HG03196 (cell line): Measurements from ENCODE around the gene MATK.
"Not testable (repeated sequence)": the region's sequence is repeated elsewhere in the genome, so short reads cannot be mapped to it uniquely, and the experiment has no call there.

Source experiments
- ATAC-seq: cut with Tn5 transposase; IDR thresholded peaks from one replicate; pipeline ENCODE4 v1.9.1; 2021; ENCODE audit not compliant: unreplicated experiment

MATK gene

DNA sequence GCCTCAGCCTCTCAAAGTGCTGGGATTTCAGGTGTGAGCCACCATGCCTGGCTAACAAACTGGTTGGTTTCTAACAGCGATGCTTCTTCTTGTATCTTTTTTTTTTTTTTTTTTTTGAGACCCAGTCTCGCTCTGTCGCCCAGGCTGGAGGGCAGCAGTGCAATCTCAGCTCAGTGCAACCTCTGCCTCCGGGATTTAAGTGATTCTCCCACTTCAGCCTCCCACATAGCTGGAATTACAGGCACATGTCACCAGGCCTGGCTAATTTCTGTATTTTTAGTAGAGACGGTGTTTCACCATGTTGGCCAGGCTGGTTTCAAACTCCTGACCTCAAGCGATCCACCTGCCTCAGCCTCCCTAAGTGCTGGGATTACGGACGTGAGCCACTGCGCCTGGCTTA is 30.0 kb upstream of the MATK start:
- ATAC-seq: not testable (repeated sequence)

DNA sequence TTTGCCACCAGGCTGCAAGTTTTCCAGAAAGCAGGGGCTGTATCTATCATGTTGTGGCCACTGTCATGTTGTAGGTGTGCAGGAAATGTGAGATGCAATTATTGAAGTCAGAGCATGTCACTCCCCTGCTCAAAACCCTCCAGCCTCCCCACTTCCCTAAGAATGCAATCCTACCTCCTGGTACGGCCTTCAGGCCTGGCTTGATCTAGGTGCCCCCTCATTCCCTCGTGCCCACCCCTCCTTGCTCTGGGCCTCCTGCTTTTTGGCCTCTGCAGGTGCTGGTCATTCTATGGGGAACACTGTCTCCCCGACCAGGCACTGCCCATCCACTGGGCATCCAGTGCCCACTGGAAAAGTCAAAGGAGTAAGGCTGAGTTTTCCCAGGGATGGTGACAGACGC is 28.5 kb upstream of the MATK start:
- no peak for ATAC-seq

DNA sequence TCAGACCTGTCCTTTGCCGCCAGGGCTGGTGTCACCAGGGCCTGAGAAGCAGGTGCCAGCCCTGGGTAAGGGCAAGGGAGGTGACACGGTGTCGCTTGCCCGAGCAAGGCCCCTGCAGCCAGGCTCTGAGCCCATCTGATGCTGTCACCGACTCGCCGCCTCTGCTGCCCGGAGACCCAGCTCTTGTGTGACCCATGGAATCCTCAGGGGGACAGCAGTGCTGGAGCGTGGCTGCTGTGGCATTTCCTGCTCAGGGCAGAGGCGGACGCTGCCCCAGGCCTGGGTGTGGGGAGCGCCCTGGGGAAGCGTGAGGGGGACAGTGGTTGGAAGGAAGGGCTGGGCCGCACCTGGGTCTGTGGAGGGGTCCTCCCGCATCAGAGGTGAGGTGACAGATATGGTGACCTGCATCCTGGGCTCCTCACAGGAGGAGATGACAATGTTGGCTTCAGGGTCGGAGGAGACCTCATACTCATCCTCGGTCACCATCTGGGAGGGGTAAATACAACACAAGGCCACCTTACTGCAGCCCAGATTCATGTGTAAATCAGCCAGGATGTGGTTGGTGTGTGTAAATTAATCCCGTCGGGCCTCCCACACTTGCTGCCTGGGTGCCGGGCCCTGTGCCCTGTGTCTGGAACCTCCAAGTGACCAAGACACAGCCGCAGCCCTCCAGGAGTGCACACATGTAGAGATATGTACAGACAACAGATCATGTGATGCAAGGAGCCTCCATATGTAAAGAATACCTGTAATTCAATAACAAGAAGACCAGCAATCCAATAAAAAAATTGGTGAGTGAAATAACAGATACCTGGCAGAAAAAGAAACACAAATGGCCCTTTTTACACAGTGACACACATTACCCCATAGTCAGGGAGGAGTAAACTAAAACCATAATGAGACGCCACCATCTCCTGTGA is 27.6 kb upstream of the MATK start:
- no peak for ATAC-seq

DNA sequence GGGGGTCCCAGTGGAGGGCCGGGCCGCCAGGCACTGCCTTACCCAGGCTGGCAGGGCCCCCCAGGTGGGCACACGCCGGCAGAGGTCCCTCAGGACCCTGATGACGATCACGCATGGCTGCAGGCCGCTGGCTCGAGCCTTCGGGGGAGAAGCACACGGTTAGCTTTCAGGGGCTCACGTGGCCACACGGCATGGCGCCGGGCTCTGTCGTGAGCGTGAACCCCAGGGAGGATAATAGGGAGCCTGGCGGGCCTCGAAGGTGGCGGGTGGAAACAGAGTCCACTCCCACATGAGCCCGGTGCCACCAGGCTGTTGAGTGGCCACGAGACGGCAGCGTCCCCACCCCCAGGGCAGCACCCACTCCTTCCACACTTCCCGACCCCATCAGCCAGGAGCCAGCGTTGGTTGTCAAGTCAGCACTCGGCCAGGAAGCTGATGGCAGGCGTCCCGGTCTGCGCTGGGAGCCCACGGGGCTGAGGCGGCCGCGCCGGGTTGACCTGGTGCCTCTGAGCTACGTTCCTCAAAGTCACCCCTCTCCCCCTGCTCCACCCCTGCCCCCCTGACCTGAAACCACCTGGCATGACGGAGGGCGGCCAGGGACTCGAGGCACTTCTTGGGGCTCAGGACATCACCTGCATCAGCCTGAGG is 24.7 kb upstream of the MATK start:
- no peak for ATAC-seq

DNA sequence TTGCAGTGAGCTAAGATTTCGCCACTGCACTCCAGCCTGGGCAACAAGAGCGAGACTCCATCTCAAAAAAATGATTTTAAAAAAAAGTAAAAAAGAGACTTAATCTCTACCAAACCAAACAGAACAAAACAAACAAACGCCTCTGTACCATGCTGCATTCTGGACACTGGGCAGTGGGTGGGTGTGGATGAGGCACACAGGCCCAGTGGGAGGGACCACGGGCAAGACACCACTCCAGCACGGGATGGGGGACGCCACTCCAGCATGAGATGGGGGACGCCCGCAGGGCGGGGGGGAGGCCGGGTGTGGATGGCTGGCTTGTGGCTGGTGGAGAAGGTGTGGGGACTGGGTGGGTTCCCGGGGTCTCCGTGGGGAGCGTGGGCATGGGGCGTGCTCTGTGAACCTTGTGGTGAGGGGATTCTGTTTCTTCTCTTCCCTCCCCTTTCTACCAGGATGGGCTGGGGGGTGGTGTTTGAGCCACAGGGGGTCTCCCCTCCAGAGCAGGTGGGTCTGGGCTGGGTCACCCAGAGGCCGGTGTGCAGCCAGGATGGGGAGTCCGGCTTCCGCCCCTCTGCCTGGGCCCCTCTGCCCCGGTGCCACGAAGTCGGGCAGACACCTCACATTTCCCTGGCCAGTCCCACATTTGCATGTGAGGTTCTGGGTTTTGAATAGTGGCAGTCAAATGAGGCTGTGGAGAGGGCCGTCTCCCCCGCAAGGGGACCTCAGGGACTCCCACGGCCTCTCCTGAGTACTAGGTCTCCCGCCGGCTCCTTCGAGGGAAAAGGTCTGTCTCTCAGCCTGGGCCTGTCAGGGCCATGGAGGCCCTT is 23.9 kb upstream of the MATK start:
- ATAC-seq: no peak

DNA sequence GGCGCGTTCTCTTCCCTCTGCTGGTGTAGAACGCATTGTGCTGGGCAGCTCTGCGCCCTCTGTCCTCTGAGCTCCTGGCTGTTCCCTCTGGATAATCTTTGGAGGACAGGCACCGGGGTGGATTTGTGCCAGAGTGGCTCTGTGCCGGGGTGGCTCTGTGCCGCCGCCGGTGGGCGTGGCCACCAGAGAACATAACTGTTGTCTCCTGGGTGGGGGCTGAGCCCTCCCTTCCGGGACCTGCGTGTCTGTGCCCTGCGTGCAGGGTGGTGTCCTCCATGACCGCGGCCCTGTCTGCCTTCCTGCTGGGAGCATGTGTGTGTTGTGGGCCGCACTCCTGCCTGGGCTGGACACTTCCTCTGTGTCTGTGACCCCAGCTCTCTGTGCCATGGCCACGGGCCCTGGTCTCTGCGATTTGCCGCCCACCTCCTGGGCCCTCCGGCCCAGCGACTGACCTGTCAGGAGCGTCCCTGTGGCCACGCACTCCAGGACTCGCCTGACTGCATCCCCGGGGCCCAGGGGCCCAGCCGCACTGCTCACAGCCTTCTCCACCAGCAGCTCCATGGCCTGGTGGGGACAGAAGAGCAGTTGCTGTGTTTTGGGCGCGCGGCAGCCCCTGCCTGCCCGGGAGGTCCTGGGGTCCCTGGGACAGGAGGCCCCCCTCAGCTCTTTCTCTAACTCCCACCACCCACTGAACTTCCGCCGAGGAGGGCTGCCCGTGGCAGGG is 22.4 kb upstream of the MATK start:
- ATAC-seq: no peak

DNA sequence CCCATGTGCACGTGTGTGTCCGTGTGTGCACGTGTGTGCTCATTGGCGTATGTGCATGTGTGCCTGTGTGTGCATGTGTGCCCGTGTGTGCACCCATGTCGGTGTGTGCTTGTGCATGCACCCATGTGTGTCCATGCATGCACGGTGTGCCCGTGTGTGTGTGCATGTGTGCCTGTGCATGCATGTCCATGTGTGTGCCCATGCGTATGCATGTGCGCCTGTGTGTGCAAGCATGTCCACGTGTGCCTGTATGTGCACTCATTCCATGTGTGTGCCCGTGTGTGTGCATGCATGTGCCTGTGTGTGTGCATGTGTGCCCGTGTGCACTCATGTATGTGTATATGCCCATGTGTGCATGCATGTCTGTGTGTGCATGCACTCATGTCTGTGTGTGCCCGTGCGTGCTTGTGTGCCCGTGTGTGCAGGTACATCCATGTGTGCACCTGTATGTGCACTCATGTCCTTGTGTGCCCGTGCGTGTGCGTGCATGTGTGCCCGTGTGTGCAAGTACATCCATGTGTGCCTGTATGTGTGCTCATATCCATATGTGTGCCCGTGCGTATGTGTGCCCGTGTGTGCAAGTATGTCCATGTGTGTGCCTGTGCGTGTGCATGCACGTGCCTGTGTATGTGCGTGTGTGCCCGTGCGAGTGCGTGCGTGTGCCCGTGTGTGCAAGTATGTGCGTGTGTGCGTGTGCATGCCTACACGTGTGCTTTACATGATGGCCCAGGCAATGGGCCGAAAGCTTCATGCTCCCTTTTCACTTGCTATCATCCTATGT is 21.6 kb upstream of the MATK start:
- no peak for ATAC-seq

DNA sequence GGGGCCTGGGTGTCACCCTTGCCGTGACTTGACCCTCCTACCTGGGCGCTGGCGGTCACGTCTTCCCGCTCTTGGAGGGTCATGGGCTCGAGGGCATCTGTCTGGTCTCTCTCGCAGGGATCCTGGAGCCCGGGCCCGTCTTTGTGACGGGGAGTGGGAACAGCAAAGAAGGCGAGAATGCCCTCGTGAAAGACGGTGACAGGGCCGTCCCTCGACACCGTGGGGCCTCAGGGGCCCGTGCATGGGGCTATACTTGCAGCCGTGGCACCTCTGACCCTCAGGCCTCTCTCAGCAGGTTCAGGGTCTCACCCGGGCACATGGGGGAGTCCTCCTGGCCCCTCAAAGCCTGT is 20.9 kb upstream of the MATK start:
- no peak for ATAC-seq

DNA sequence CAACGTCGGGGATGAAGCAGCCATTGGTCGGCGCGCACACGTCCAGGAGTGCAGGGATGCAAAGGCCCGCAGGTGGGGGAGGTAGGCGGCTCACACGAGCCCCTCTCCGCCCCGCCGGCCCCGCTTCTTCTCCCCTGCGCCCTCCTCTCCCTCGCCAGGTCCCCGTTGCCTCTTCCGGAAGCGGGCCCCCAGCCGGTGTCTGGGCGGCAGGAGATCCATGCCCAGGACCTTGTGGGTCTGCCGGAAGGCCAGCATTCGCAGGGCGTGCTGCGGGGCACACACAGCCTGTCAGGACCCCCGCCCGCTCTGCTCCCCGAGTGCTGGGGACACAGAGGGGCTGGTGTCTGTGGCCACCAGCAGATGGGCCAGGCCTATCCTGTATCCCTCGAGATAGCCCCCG is 19.7 kb upstream of the MATK start:
- no peak for ATAC-seq

DNA sequence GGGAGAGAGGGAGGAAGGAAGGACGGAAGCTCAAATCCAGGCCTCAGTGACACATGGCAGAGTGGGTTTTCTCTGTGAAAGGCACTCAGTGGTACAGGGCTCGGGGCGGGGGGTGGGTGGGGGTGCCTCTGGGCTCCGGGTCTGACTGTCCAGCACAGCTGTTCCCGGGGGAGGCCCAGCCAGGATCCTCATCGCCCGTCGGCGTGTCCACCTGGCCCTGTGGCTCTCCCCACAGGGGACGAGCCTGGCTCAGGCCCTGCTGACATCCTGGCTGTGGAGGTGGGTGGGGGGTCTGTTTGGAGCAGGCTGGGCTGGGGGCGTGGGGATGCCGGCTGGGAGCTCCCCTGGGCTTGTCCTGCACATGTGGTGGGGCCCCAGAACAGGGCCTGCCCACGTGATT is 18.2 kb upstream of the MATK start:
- no peak for ATAC-seq

DNA sequence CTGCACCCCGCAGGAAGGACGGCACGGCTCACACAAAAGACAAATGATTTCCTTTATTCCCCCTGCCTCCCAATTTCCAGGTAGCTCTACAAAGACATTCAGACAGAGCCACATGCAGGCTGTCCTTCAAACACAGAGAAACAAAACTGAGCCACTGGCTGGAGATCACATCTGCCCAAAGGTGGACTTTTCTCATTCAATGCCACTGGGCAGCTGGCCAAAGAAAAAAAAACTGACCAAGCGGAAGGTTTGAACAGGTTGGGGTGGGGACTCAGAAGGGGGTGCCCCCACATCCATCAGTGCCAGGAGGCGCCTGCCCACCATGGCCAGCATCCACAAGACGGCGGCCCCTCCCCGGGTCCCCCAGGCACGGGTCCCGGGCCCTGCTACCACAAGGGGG is 17.8 kb upstream of the MATK start:
- no peak for ATAC-seq

DNA sequence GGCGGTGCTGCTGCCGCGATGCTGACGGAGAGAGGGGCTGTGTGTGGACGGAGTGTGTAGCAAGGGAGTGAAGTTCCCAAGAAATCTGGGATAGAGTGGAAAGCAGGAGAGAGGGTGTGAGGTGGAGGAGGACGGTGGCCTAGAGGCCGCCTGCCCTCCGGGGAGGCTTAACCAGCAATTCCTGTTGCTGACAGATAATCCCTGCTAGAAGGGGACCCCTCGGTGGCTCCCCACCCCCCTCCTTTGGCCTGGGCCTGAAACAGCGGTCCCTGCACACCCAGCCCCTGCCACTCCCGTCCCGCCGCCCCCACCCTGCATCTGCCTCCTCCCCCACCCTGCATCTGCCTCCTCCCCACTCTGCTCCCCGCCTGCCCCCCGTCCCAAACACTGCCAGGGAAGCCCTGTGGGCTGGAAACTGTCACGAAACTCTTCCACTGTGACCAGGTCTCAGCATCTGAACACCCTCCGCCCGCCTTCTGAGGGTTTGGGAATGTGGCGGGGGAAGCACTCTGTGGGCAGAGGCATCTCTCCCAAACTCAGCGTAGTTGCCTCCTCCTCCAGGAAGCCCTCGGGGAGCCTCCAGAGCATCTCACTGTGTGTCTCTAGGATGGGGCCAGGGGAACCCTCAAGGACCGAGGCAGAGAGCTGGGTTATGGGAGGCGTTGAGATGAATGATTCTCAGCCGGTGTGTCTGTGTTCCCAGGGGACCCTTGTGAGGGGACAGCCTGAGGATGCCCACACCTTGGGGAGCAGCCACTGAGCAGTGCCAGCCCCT is 17.1 kb upstream of the MATK start:
- no peak for ATAC-seq

DNA sequence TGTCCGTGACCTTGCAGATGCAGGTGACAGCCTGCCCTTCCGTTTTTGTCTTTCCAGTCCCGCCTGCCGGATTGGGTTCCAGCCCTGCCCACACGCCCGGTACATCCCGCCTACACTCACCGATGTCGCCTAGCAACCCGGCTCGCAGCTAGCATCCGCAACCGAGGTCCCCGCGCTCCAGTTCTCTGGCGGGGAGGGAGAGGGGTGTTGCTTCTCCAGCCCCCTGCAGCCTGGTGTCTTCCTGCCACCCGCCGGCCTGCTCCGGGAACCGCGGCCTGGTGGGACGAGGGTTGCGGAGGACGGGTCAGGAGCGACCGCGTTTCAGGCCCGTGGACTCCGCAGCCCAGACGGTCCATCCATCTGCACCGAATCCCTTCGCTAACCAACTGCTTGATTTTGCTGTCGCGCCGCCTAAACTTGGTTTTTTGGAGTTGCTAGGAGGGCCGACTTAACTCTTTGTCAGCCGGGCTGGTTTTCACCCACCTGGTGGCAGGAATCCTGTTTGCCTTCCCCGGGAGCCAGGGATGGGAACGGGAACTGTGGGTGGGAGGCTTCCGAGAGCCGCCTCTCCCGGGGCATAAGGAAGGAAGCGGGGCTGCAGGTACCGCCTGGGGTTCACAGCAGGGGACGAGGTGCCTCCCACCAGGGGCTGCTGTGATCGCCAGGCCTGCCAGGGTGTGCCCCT is 15.4 kb upstream of the MATK start:
- ATAC-seq: no peak

DNA sequence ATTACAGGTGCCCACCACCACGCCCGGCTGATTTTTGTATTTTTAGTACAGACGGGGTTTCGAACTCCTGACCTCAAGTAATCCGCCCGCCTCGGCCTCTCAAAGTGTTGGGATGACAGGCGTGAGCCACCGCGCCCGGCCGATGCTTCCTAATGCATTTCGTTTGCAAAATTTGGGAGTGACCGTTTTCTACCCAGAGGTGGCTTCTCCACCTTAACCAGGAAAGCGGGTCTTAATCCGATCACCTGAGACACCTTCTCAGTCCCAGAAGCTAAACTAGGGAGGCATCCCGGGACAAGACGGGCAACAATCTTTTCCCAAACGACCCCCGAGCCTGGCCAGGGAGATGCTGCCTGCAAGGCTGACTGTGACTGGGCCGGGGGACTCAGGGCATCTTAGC is 14.8 kb upstream of the MATK start:
- no peak for ATAC-seq

DNA sequence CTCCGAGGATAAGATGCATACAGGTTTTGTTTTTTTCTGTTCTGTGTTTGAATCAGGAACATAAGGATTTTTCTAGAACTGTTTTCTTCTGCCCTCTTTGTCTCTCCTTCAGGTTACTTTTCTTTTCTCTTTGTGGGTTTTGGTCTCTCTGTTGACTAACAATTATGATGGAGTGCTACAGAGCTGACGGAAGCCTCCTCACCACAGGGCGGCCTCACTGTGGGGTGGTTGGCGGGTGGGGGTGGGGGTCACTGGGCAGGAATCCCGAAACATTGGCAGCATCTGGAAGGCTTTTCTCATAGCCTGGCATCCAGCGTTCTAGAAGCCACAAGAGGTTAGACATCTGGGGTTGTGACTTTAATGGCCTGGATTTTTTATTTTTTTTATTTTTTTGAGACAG is 12.0 kb upstream of the MATK start:
- no peak for ATAC-seq

DNA sequence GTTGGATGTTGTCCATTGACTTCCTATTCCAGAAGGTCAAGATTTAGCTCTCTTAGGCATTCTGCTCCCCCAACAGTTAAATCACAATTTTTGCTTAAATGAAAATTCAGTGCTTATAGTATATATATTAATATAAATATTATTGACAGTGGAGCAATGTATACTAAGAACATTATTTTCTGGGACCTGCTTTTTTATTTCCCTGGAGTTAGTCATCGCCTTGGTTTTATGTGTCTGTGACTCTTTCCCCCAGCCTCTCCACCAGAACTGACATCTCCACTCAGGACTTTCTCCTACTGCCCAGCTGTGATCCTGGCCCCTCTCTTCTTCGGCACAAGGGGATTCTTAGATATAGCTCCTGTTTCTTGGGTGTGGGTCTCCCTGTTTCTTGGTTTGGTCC is 10.2 kb upstream of the MATK start:
- no peak for ATAC-seq

DNA sequence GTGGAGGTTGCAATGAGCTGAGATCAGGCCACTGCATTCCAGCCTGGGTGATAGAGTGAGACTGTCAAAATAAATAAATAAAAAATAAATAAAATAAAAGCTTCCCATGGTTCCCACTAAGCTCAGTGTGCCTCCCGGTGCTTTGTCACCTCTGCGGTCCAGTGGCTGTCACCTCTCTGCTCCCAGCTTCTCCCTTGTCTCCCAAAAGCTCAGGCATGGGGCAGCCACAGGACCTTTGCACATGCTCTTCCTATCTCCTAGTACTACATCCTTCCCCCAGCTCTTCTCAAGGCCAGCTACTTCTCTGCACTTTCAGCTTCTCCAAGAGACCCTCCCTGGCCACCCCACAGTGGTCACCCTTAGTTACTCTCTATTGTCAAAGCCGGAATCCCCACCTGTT is 7.6 kb upstream of the MATK start:
- ATAC-seq: no peak

DNA sequence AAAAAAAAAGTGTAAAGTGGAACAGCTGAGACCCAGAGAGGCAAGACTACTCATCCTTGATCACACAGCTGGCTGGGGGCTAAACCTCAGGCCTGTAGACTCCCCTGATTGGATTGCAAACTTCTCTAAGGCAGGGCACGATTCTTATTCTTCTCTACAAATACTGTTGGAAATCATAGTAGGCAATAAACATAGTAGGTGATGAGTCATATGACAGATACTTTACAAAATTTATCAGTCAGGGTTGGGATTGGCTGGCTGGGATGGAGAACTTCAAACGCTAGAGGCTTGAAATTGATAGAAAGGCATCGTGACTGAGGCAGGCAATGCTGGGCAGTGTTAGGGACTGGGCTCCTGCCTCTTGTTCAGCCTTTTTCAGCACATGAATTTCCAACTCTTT is 5.9 kb upstream of the MATK start:
- ATAC-seq: no peak

DNA sequence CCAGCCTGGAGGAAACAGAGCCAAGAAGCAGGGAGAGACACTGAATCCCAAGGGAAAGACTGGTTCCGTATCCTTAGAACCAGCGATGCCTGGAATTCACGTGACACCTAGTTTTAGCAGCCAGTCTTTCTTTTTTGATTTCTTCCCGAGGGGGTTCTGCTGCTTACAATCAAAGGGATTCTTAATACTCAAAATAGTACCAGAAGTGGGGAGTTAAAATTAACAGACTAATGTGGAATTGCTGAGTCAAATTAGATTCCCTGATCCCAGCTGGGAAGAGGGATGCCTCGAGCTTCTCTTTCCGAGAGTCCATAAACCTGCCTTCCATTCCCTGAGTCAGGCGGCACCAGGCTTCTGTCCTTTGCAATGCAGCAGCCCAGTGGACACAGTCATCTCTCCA is 4.8 kb upstream of the MATK start:
- ATAC-seq: no peak
